ENCODE data around the gene TGIF1. TPM values are rescaled to one million over a fixed set of nuclear protein-coding genes. Genes with fewer than 3 reads are reported as not detected.
"Not testable (repeated sequence)": the region's sequence is repeated elsewhere in the genome, so short reads cannot be mapped to it uniquely, and the experiment has no call there.

The TGIF1 gene
- 20.6 TPM for total RNA-seq

- DNase-seq, result peak; percentile 44
These were observed at the start of gene TGIF1 for GRCh38 chr18:3450012-3450798. Gene TGIF1, plus strand, starts transcription at chr18:3450172. Its CDS starts 318 bp downstream, at chr18:3450490.

- DNase-seq, result no peak
These were observed 49.2 kb upstream of the TGIF1 start for GRCh38 chr18:3400567-3401296.

GRCh38 chr18:3401669-3402620, 48.0 kb upstream of the TGIF1 start:
- DNase-seq, result no peak

- DNase-seq, result no peak
These were observed 47.0 kb upstream of the TGIF1 start for GRCh38 chr18:3402982-3403451.

- DNase-seq, result no peak
These were observed 44.3 kb upstream of the TGIF1 start for GRCh38 chr18:3405713-3406112.

- no peak for DNase-seq
These were observed 41.9 kb upstream of the TGIF1 start for GRCh38 chr18:3408107-3408506.

GRCh38 chr18:3409811-3410210, 40.2 kb upstream of the TGIF1 start:
- no peak for DNase-seq

GRCh38 chr18:3410273-3410672, 39.7 kb upstream of the TGIF1 start:
- no peak for DNase-seq

GRCh38 chr18:3410876-3411275, 39.1 kb upstream of the TGIF1 start:
- DNase-seq, result not testable (repeated sequence)

- DNase-seq, result no peak
These were observed 38.6 kb upstream of the TGIF1 start for GRCh38 chr18:3411327-3411726.

- no peak for DNase-seq
These were observed 38.1 kb upstream of the TGIF1 start for GRCh38 chr18:3411854-3412268.

GRCh38 chr18:3412528-3412927, 37.4 kb upstream of the TGIF1 start:
- not testable (repeated sequence) for DNase-seq

GRCh38 chr18:3415110-3415509, 34.9 kb upstream of the TGIF1 start:
- DNase-seq, result no peak

GRCh38 chr18:3418083-3418482, 31.9 kb upstream of the TGIF1 start:
- no peak for DNase-seq

GRCh38 chr18:3420919-3421279, 29.1 kb upstream of the TGIF1 start:
- no peak for DNase-seq

- DNase-seq, result no peak
These were observed 27.1 kb upstream of the TGIF1 start for GRCh38 chr18:3422905-3423304.

- no peak for DNase-seq
These were observed 25.6 kb upstream of the TGIF1 start for GRCh38 chr18:3424280-3424890.

GRCh38 chr18:3425030-3425429, 24.9 kb upstream of the TGIF1 start:
- no peak for DNase-seq

- no peak for DNase-seq
These were observed 24.5 kb upstream of the TGIF1 start for GRCh38 chr18:3425446-3425845.

- DNase-seq, result no peak
These were observed 23.9 kb upstream of the TGIF1 start for GRCh38 chr18:3426074-3426473.

GRCh38 chr18:3427944-3428343, 22.0 kb upstream of the TGIF1 start:
- no peak for DNase-seq

GRCh38 chr18:3429121-3429520, 20.9 kb upstream of the TGIF1 start:
- DNase-seq, result no peak
